PC-3 (cell line): ENCODE results near the gene AXL.

Experiments
- CTCF ChIP-seq: fragments of 300-600 bp; sonication (generic); conservative IDR thresholded peaks from 2 replicates; pipeline ENCODE4 v1.5.1; 2017; ENCODE audit warnings: antibody characterized with exemption, low read depth, mild to moderate bottlenecking, low read length
- EZH2 ChIP-seq: fragments of 300-600 bp; sonication (generic); IDR thresholded peaks from one replicate; pipeline ENCODE4 v1.6.1; 2017; ENCODE audit warnings: antibody characterized with exemption, mild to moderate bottlenecking, low read length; ENCODE audit not compliant: unreplicated experiment
- EZH2phosphoT487 ChIP-seq: fragments of 300-600 bp; sonication (generic); IDR thresholded peaks from 2 replicates; pipeline ENCODE4 v1.6.1; 2018; ENCODE audit warnings: mild to moderate bottlenecking, antibody characterized with exemption, low read length, borderline replicate concordance

- TF ChIP-seq CTCF (no peak), EZH2phosphoT487 (no peak), EZH2 (no peak)
Measured at GRCh38 chr19:41274802-41275201, 55.8 kb downstream of the AXL start.
